ENCODE data around the gene TPBGL. TPM values are rescaled to one million over a fixed set of nuclear protein-coding genes. Genes with fewer than 3 reads are reported as not detected.

Gene TPBGL
- total and polyA plus RNA-seq, 2 donors (not counting 3 experiments of a cell fraction or from before 2014, with no cell fraction given) = not detected

DNA sequence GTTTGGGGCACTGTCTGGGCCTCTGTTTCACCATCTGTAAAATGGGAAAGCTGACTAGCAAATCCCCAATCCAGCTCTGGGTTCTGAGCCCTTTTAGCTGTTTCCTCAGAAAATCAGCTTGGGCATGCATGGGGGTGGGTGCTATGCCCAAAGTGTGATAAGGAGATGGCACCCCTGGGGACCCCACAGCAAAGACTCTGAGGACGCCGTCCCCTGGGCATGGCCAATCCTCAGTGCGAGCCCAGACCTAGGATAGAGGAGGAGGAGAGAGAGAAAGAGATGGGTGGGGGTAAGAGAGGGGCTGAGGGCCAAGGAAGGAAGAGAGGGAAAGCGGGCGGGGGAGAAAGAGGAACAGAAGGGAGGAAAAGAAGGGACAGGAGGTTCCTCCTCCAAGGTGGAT, 31.8 kb downstream of the TPBGL start:
- no peak for FAIRE-seq
- POLR2A ChIA-PET = no interaction called here
- no peak for DNase-seq (ENCODE audit: low read depth, low spot score)
- Histone ChIP-seq H3K9ac (replicated peaks; ENCODE audit: extremely low read depth, insufficient read depth, low read length) (no peak overlapping the region), H3K4me1 (ENCODE audit: control insufficient read depth, extremely low read depth, insufficient read depth, low read length) (peaks cover 15% of the 10 kb centered on the region), H3K27ac (ENCODE audit: insufficient read depth, low read depth, low read length) (no peak overlapping the region), H4K20me1 (replicated peaks; ENCODE audit: control insufficient read depth, extremely low read depth, insufficient read depth, low read length) (no peaks in the 10 kb centered on the region), H3K4me3 (replicated peaks in 1 of 3; ENCODE audit: insufficient read depth in 1 of 3, low read depth in 1 of 3, low read length in 3 of 3) (no peak overlapping the region), H3K9me1 (replicated peaks; ENCODE audit: control insufficient read depth, extremely low read depth, insufficient read depth, low read length) (no peaks in the 10 kb centered on the region), H3K27me3 (ENCODE audit: control insufficient read depth in 2 of 2, insufficient read depth in 2 of 2, low read length in 2 of 2) (no peaks in the 10 kb centered on the region), H3K79me2 (ENCODE audit: control insufficient read depth, insufficient read depth, low read length) (no peaks in the 10 kb centered on the region), H2AFZ (ENCODE audit: low read depth, low read length) (no peak overlapping the region), H3K9me3 (replicated peaks; ENCODE audit: control insufficient read depth, insufficient read depth, low read length) (no peaks in the 10 kb centered on the region), H3K36me3 (ENCODE audit: control insufficient read depth in 2 of 2, extremely low read depth in 1 of 2, insufficient read depth in 2 of 2, low read length in 2 of 2) (peaks cover 4 to 56% of the 10 kb centered on the region in 2 experiments), H3K4me2 (ENCODE audit: insufficient read depth, low read length) (no peak overlapping the region)
- no TSS peak for BruUV-seq (replicated peaks)
- no peak for TF ChIP-seq POLR2AphosphoS5 (IDR thresholded peaks at IDR 0.05; ENCODE audit: insufficient read depth, low read depth, low read length)
- no peak for TF ChIP-seq POLR2A (IDR thresholded peaks at IDR 0.05; ENCODE audit: low read depth, low read length)
- TF ChIP-seq MYC (IDR thresholded peaks at IDR 0.05; ENCODE audit: low read depth, low read length) = no peak
- TF ChIP-seq, protein P1, sequence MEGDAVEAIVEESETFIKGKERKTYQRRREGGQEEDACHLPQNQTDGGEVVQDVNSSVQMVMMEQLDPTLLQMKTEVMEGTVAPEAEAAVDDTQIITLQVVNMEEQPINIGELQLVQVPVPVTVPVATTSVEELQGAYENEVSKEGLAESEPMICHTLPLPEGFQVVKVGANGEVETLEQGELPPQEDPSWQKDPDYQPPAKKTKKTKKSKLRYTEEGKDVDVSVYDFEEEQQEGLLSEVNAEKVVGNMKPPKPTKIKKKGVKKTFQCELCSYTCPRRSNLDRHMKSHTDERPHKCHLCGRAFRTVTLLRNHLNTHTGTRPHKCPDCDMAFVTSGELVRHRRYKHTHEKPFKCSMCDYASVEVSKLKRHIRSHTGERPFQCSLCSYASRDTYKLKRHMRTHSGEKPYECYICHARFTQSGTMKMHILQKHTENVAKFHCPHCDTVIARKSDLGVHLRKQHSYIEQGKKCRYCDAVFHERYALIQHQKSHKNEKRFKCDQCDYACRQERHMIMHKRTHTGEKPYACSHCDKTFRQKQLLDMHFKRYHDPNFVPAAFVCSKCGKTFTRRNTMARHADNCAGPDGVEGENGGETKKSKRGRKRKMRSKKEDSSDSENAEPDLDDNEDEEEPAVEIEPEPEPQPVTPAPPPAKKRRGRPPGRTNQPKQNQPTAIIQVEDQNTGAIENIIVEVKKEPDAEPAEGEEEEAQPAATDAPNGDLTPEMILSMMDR (IDR thresholded peaks at IDR 0.05; ENCODE audit: extremely low read depth in 1 of 2, insufficient read depth in 1 of 2, low read depth in 1 of 2, low read length in 2 of 2) = no peak
- TF ChIP-seq JUN (IDR thresholded peaks at IDR 0.05; ENCODE audit: borderline replicate concordance, insufficient read depth, insufficient read length, low read depth) = no peak
- TF ChIP-seq, protein P2, sequence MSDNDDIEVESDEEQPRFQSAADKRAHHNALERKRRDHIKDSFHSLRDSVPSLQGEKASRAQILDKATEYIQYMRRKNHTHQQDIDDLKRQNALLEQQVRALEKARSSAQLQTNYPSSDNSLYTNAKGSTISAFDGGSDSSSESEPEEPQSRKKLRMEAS (IDR thresholded peaks at IDR 0.05; ENCODE audit: insufficient read depth, insufficient read length) = no peak
- TF ChIP-seq GATA2 (IDR thresholded peaks at IDR 0.05; ENCODE audit: insufficient read depth, insufficient read length, low read depth, low read length) = no peak
- no peak for TF ChIP-seq FOS (IDR thresholded peaks at IDR 0.05; ENCODE audit: borderline replicate concordance, insufficient read depth, low read length)
- no peak for TF ChIP-seq EZH2 (IDR thresholded peaks at IDR 0.05; ENCODE audit: borderline replicate concordance, low read depth, low read length, severe bottlenecking)
- intact Hi-C loops (cut with micrococcal nuclease) = no loop called here
- dilution Hi-C loops (cut with MboI; ENCODE audit: extremely low pct_ligation_motif_present, low sequenced_read_pairs) = no loop called here
- CTCF ChIA-PET = no interaction called here

Data from endothelial cell of umbilical vein (primary cell).